DND-41 (cell line): ENCODE data around the gene CTNNAL1.

Source experiments
- ATAC-seq: fragments of 200-7000 bp; cut with Tn5 transposase; 3 replicates; pipeline ENCODE4 v1.9.1; 2021; ENCODE audit warnings: low read depth; ENCODE audit not compliant: insufficient read depth
- DNase-seq: peaks from one replicate; pipeline ENCODE4 v3.0.0-alpha.2; 2020
- H2AFZ ChIP-seq: 2 replicates; pipeline ENCODE4 v1.6.0; 2012; ENCODE audit warnings: low read depth, low read length
- H3K27ac ChIP-seq: 2 replicates; pipeline ENCODE4 v1.5.1; 2012; ENCODE audit warnings: low read length, inconsistent platforms
- H3K27me3 ChIP-seq: fragments of 200-600 bp; sonication (generic); 2 replicates; pipeline ENCODE4 v1.6.0; 2012; ENCODE audit warnings: low read length, mild to moderate bottlenecking, inconsistent platforms; ENCODE audit not compliant: insufficient read depth, poor library complexity
- H3K36me3 ChIP-seq: 2 replicates; pipeline ENCODE4 v1.5.1; 2012; ENCODE audit warnings: low read length, inconsistent platforms; ENCODE audit not compliant: insufficient read depth
- H3K4me1 ChIP-seq: 2 replicates; pipeline ENCODE4 v1.5.1; 2012; ENCODE audit warnings: mild to moderate bottlenecking, low read length; ENCODE audit not compliant: insufficient read depth
- H3K4me2 ChIP-seq: 2 replicates; pipeline ENCODE4 v1.6.0; 2012; ENCODE audit warnings: mild to moderate bottlenecking, moderate library complexity, low read length, inconsistent platforms; ENCODE audit not compliant: insufficient read depth
- H3K4me3 ChIP-seq, 2 experiments: fragments of 200-600 bp in 1 of 2; shearing (Covaris generic) in 1 of 2; 2 replicates each; pipeline ENCODE4 v1.5.1; 2012 to 2016; ENCODE audit warnings: inconsistent platforms in 2 of 2, low read length in 2 of 2, mild to moderate bottlenecking in 2 of 2, low read depth in 1 of 2, moderate library complexity in 1 of 2
- H3K79me2 ChIP-seq: 2 replicates; pipeline ENCODE4 v1.6.0; 2012; ENCODE audit warnings: low read length, inconsistent platforms; ENCODE audit not compliant: insufficient read depth
- H3K9ac ChIP-seq: 2 replicates; pipeline ENCODE4 v1.6.0; 2012; ENCODE audit warnings: low read depth, mild to moderate bottlenecking, inconsistent platforms, low read length, moderate library complexity
- H3K9me3 ChIP-seq: 2 replicates; pipeline ENCODE4 v1.5.1; 2012; ENCODE audit warnings: low read length, moderate library complexity, mild to moderate bottlenecking, inconsistent platforms; ENCODE audit not compliant: insufficient read depth, severe bottlenecking
- H4K20me1 ChIP-seq: 2 replicates; pipeline ENCODE4 v1.6.0; 2012; ENCODE audit warnings: low read length; ENCODE audit not compliant: insufficient read depth
- EZH2 ChIP-seq: IDR thresholded peaks from 3 replicates; pipeline ENCODE4 v1.6.1; 2012; ENCODE audit warnings: borderline replicate concordance, low read depth, mild to moderate bottlenecking, moderate library complexity, low read length, inconsistent platforms; ENCODE audit not compliant: severe bottlenecking
- TF ChIP-seq, protein P1 (sequence below): IDR thresholded peaks from 2 replicates; pipeline ENCODE4 v1.5.1; 2012; ENCODE audit warnings: borderline replicate concordance, low read length, moderate library complexity, mild to moderate bottlenecking; ENCODE audit not compliant: poor library complexity, severe bottlenecking; ENCODE audit errors: extremely low read depth

CTNNAL1 gene

DNA sequence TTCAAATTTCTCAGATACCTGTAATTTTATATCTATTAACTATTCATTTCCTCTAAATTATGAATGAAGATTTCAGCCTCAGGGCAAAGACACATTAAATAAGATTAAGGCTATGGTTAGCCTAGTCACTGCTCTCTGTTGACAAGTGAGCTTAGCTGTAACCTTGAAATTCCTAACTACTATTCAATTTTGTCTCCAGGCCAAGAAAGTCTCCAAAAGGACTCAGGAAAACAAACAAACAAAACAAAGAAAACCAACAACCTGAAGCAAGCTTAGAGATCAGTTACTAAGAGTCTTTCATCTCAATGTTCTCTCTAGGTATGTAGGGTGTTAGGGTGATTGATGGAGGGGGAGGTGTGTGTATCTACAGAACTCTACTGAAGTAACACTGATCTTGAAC, 9.6 kb upstream of the CTNNAL1 start:
- H3K4me3 ChIP-seq: no peak overlapping the region
- H3K79me2 ChIP-seq: peaks cover 22% of the 10 kb centered on the region; the same call in 1 of the 2 replicates
- no peak overlapping the region for H3K27ac ChIP-seq
- peaks cover 5% of the 10 kb centered on the region; the same call in 1 of the 2 replicates for H4K20me1 ChIP-seq
- peaks cover 67% of the 10 kb centered on the region for H3K36me3 ChIP-seq
- ATAC-seq (no peak), DNase-seq (no peak)
- no peak overlapping the region for H2AFZ ChIP-seq
- no peaks in the 10 kb centered on the region for H3K27me3 ChIP-seq
- no peak overlapping the region for H3K9ac ChIP-seq
- TF ChIP-seq, protein P1, sequence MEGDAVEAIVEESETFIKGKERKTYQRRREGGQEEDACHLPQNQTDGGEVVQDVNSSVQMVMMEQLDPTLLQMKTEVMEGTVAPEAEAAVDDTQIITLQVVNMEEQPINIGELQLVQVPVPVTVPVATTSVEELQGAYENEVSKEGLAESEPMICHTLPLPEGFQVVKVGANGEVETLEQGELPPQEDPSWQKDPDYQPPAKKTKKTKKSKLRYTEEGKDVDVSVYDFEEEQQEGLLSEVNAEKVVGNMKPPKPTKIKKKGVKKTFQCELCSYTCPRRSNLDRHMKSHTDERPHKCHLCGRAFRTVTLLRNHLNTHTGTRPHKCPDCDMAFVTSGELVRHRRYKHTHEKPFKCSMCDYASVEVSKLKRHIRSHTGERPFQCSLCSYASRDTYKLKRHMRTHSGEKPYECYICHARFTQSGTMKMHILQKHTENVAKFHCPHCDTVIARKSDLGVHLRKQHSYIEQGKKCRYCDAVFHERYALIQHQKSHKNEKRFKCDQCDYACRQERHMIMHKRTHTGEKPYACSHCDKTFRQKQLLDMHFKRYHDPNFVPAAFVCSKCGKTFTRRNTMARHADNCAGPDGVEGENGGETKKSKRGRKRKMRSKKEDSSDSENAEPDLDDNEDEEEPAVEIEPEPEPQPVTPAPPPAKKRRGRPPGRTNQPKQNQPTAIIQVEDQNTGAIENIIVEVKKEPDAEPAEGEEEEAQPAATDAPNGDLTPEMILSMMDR: no peak
- H3K4me2 ChIP-seq: no peak overlapping the region
- no peaks in the 10 kb centered on the region for H3K9me3 ChIP-seq
- no peaks in the 10 kb centered on the region for H3K4me1 ChIP-seq

DNA sequence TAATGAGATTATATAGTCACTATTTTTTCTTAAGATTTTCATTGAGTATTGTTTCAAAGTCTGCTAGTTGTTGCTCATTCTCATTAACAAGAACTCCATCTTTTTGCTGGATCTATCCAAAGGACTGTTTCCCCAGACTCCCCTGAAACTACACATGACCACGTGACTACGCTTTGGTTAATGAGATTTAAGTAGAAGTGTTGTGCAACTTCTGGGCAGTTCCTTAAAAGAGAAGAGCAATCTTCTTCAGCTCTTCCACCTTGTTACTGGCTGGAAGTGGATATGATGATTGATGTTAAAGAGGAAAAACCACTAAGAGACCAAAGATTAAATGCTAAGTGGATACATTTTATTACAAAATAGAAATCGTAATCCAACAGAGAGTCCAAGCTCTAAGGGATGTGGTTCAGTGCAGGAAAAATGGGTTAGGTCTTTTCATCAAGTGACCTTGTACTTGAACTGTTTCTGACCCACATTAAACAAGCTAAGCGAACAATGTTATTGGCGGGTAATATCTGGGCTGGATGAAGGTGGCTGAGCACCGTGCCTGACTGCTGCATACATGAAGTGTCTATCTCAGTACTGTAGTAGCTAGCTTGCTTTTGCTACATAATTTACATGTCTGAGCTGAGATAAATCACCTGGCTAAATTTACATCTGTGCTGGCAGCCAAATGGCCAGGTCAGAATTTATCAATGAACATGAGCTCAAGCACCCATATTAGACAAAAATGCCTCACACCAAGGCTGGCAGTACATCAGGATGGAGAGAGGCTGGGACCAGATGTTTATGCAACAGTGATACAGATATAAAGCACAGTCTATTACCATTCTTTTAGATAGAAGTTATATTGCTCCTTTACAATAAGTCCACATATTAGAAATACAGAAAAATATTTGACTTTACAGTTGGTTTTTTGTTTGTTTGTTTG, 7.5 kb upstream of the CTNNAL1 start:
- Histone ChIP-seq H3K4me2 (no peak overlapping the region), H3K79me2 (peaks cover 13% of the 10 kb centered on the region; the same call in 1 of the 2 replicates), H3K27ac (no peak overlapping the region), H4K20me1 (peaks cover 5% of the 10 kb centered on the region; the same call in 1 of the 2 replicates), H2AFZ (no peak overlapping the region), H3K36me3 (peaks cover 60% of the 10 kb centered on the region), H3K9me3 (no peaks in the 10 kb centered on the region), H3K4me1 (no peaks in the 10 kb centered on the region), H3K27me3 (no peaks in the 10 kb centered on the region), H3K4me3 (no peak overlapping the region), H3K9ac (no peak overlapping the region)
- ATAC-seq: no peak
- TF ChIP-seq, protein P1: no peak
- TF ChIP-seq EZH2: no peak
- no peak for DNase-seq

DNA sequence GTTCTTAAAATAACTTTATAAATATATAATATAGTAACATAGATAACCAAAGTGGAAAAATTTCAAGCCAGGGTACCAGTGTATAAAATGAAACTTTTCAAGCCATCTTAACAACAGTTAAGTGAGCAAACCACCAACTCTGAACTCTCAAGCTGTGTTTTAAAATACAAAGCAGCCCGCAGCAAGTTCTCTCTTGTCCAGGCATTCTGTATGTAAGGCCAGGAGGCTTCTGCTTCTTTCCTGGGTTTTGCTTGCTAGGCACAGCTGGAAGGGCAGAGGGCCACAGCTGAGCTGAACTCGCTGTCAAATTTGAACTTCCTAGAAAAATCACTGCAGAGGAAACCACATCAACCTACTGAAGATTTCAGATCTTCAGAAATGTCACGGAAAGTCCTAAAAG, 6.8 kb upstream of the CTNNAL1 start:
- Histone ChIP-seq H4K20me1 (peaks cover 5% of the 10 kb centered on the region; the same call in 1 of the 2 replicates), H3K9ac (no peak overlapping the region), H3K4me2 (no peak overlapping the region), H3K4me3 (no peak overlapping the region), H3K9me3 (no peaks in the 10 kb centered on the region), H3K79me2 (0 out of 2 replicates have a peak, but pooled peaks cover 7% of the 10 kb centered on the region), H3K27me3 (no peaks in the 10 kb centered on the region), H3K4me1 (no peaks in the 10 kb centered on the region), H3K27ac (no peak overlapping the region), H2AFZ (no peak overlapping the region), H3K36me3 (peaks cover 56% of the 10 kb centered on the region)
- no peak for DNase-seq
- TF ChIP-seq, protein P1: no peak
- no peak for TF ChIP-seq EZH2
- ATAC-seq: no peak
